WERI-Rb-1 (cell line): ENCODE data around the gene GABBR2.

Experiments
- DNase-seq: peaks from one replicate; pipeline ENCODE4 v3.0.0-alpha.2; 2020
- H3K27ac ChIP-seq: fragments of 250-450 bp; sonication (Bioruptor Pico); 2 replicates; pipeline ENCODE4 v1.5.1; 2020; ENCODE audit warnings: mild to moderate bottlenecking, moderate library complexity
- H3K27me3 ChIP-seq: fragments of 250-450 bp; sonication (Bioruptor Pico); 2 replicates; pipeline ENCODE4 v1.5.1; 2021; ENCODE audit warnings: mild to moderate bottlenecking, low read depth, moderate library complexity; ENCODE audit not compliant: insufficient read depth, severe bottlenecking
- H3K36me3 ChIP-seq: fragments of 250-450 bp; sonication (Bioruptor Pico); 2 replicates; pipeline ENCODE4 v1.5.1; 2020; ENCODE audit warnings: mild to moderate bottlenecking, moderate library complexity
- H3K4me3 ChIP-seq: 2 replicates; pipeline ENCODE4 v1.5.1; 2011; ENCODE audit warnings: low read depth, mild to moderate bottlenecking, control low read depth, low read length
- H3K9me3 ChIP-seq: fragments of 250-450 bp; sonication (Bioruptor Pico); 2 replicates; pipeline ENCODE4 v1.5.1; 2021; ENCODE audit warnings: mild to moderate bottlenecking, moderate library complexity; ENCODE audit not compliant: severe bottlenecking
- TF ChIP-seq, protein P1 (sequence below): IDR thresholded peaks from 2 replicates; pipeline ENCODE4 v1.5.1; 2011; ENCODE audit warnings: low read depth, mild to moderate bottlenecking, control low read depth, inconsistent platforms, low read length

GABBR2 gene

DNA sequence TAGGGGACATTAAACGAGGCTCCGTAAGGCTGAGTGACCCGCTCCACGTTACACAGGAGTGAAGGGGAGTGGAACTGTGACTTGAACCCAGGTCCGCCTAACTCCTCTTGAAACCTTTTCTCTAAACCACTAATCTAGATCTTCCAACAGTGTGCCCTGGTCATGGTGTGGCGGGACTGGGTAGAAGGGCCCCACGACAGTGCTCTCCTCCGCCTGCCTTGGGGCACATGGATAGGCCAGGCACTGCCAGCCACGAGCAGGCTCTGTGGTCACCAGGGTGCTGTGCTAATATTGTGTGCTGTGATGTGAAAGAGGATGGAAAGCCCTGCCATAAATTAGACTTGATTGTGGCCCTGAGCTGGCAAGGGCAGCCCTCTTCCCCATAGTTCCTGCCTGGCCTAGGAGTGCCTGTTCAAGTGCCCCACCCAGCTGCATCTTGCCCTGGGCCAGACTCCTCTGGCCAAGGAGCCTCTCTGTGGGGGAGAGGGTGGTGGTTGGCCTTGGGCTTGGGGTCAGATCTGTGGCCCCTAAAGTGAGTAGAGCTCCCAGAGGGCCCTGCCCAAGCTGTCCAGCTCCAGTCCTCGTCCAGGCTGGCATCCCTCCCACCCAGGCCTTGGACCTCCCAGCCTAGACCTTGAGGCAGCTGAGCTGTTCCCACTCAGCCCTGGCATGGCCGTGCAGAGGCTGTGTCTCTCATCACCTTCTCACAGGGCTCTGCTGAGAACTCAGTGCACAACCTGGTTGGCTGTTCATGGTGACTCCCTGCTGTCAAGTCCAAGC, 385.5 kb downstream of the GABBR2 start:
- H3K4me3 ChIP-seq, result no peak overlapping the region
- H3K27me3 ChIP-seq, result no peaks in the 10 kb centered on the region
- peak; percentile 6 for DNase-seq
- H3K9me3 ChIP-seq, result peaks cover 3% of the 10 kb centered on the region
- TF ChIP-seq, protein P1, sequence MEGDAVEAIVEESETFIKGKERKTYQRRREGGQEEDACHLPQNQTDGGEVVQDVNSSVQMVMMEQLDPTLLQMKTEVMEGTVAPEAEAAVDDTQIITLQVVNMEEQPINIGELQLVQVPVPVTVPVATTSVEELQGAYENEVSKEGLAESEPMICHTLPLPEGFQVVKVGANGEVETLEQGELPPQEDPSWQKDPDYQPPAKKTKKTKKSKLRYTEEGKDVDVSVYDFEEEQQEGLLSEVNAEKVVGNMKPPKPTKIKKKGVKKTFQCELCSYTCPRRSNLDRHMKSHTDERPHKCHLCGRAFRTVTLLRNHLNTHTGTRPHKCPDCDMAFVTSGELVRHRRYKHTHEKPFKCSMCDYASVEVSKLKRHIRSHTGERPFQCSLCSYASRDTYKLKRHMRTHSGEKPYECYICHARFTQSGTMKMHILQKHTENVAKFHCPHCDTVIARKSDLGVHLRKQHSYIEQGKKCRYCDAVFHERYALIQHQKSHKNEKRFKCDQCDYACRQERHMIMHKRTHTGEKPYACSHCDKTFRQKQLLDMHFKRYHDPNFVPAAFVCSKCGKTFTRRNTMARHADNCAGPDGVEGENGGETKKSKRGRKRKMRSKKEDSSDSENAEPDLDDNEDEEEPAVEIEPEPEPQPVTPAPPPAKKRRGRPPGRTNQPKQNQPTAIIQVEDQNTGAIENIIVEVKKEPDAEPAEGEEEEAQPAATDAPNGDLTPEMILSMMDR, result no peak
- no peaks in the 10 kb centered on the region for H3K36me3 ChIP-seq
- no peak overlapping the region for H3K27ac ChIP-seq

DNA sequence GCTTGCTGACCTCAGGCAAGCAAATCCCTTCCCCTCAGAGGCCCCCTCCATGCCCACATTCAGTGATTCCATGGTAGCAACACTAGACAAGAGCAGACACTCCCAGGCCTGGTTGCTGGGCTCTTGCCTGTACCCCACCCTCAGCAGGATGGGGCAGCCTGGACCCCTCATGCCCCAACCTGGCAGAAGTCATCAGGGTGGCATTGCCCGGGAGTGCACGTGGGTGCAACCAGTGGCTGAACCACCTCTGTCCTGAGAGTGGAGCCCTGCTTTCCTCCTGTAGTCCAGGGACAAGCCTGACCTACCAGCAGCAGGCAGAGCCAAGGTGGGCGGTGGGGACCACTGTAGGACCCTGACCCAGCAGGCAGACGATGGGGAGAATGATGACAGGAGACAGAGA, 387.5 kb downstream of the GABBR2 start:
- Histone ChIP-seq H3K27me3 (no peaks in the 10 kb centered on the region), H3K4me3 (no peak overlapping the region), H3K27ac (no peak overlapping the region), H3K9me3 (peaks cover 3% of the 10 kb centered on the region), H3K36me3 (no peaks in the 10 kb centered on the region)
- DNase-seq, result no peak
- TF ChIP-seq, protein P1, result no peak

DNA sequence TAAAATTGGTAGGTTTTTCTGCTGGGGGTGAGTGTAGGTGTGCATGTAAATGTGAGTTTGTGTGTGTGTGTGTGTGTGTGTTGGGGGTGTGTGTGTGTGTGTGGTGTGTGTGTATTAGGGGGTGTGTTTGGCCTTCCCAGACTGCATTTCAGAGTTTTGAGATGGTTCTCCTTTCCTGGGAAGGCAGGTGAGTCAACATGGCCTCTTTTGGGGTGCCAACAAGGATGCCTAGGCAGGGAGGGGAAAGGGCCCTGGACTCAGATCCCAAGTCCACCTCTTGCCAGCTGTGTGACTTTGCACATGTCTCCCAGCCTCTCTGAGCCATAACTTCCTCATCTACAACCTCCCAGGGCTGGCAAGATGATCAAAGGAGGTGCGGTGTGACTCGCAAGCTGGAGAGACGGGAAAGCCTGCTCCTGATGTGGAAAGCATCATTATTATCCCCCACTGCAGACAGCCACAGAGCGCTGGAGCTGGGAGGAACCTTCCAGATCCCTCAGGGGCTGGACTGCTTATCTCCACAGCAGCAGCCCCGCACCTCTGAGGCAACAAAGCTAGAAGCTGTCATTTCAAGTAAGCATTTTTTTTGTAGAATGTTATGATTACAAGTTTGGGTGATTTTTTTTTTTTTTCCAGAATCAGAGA, 389.8 kb downstream of the GABBR2 start:
- peak overlapping the region; percentile 95 for H3K27ac ChIP-seq
- TF ChIP-seq, protein P1, result no peak
- no peaks in the 10 kb centered on the region for H3K36me3 ChIP-seq
- H3K27me3 ChIP-seq, result no peaks in the 10 kb centered on the region
- H3K4me3 ChIP-seq, result no peak overlapping the region
- H3K9me3 ChIP-seq, result peaks cover 3% of the 10 kb centered on the region
- DNase-seq, result peak; percentile 8

DNA sequence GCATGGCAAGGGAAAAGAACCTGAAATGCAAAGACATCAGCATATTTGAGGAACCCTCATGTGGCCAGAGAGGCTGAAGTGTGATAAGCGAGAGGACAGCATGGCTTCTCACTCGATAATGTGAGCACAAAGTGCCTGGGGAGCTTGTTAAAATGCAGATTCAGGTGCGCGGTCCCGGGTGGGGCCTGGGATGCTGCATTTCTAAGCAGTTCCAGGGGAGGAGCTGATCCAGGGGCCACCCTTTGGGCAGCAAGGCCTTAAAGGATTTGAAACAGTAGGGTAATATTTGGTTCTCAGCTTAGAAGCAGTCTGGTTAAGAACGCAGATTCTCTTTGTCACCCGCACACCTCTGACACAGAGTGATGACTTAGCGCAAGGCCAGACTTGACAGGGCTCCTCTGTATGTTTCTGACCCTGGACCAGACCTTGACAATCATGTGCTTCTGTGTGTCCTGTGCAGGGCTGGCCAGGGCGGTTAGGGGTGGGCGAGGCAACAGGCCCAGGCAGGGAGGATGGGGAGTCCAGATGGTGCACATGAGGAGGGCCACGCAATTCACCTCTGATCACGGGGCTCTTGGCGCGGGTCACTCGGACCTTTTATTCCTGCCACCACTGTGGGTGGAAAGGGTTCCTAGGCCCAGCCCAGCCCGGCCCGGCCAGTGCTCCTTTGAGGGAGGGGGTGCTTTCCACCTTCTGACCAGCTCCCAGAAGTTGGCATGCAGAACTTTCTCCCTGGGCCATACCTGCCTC, 390.5 kb downstream of the GABBR2 start:
- Histone ChIP-seq H3K27me3 (no peaks in the 10 kb centered on the region), H3K36me3 (no peaks in the 10 kb centered on the region), H3K9me3 (peaks cover 6% of the 10 kb centered on the region), H3K27ac (peak overlapping the region; percentile 95), H3K4me3 (no peak overlapping the region)
- DNase-seq, result peak; percentile 86
- TF ChIP-seq, protein P1, result no peak

DNA sequence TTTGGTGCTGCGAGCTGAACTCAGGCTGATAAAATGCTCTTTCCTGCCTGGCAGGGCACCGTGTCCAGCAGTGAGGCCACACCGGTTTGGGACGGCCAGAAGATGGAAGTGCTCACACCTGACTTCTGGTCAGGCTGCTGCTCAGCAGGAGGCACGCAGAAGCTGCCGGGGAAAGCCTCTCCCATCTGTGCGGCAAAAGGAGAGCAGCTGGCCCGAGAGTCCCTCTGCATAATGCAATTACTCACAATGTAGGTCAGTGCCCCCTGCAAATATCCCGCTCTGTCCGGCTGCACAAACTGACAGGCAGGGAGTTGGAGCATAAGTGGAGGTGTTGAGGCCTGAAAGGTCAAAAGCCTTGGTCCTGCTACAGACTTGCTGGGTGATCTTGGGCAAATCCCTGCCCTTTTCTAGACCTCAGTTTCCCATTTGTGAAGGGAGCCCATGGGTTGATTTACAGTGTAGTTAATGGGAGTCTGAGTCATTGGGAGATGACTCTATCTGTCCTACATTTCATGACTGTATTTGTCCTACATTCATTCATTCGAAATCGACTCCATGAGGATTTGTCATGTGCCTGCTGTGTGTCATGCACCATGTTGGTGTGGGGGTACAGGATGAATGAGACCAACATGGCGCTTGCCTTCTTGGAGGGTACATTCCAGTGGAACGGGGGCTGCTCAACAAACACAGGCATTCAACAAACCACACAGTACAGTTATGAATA, 391.4 kb downstream of the GABBR2 start:
- peak; percentile 98 for DNase-seq
- peak overlapping the region; percentile 95 for H3K27ac ChIP-seq
- no peaks in the 10 kb centered on the region for H3K36me3 ChIP-seq
- peaks cover 6% of the 10 kb centered on the region for H3K9me3 ChIP-seq
- peak overlapping the region; percentile 2; the same call in 1 of the 2 replicates for H3K4me3 ChIP-seq
- TF ChIP-seq, protein P1, result peak; percentile 26; the same call in 1 of the 2 replicates
- no peaks in the 10 kb centered on the region for H3K27me3 ChIP-seq
